Activated CD4-positive, alpha-beta T cell treated with anti-CD3 and anti-CD28 coated beads for 36 hours (primary cell): ENCODE measurements around the gene USHBP1. TPM values are rescaled to one million over a fixed set of nuclear protein-coding genes. Genes with fewer than 3 reads are reported as not detected.

Source experiments
- ATAC-seq: fragments of 200-7000 bp; cut with Tn5 transposase; one replicate; pipeline ENCODE4 v1.10.0; 2021; ENCODE audit warnings: mild to moderate bottlenecking, moderate library complexity
- CTCF ChIA-PET: fragments of 350-600 bp; sonication (Branson Sonifier 250); formaldehyde crosslinking; loops from one replicate; lab custom pipeline; 2021; ENCODE audit warnings: antibody characterized with exemption; lab: Charles Lee
- POLR2A ChIA-PET: fragments of 350-600 bp; sonication (Branson Sonifier 250); formaldehyde crosslinking; loops from one replicate; lab custom pipeline; 2021; ENCODE audit warnings: antibody characterized with exemption, inconsistent platforms; lab: Charles Lee
- DNase-seq: peaks from one replicate; pipeline ENCODE4 v3.0.0-alpha.2; 2020
- H3K27ac Mint-ChIP-seq: one replicate; pipeline ENCODE4 v1.8.0; 2021; ENCODE audit warnings: mixed read lengths
- H3K27me3 Mint-ChIP-seq: one replicate; pipeline ENCODE4 v1.8.0; 2021; ENCODE audit warnings: mixed read lengths
- H3K36me3 Mint-ChIP-seq: one replicate; pipeline ENCODE4 v1.8.0; 2021; ENCODE audit warnings: low read depth, mixed read lengths
- H3K4me1 Mint-ChIP-seq: one replicate; pipeline ENCODE4 v1.8.0; 2021; ENCODE audit warnings: mixed read lengths
- H3K4me3 Mint-ChIP-seq: one replicate; pipeline ENCODE4 v1.8.0; 2021; ENCODE audit warnings: mild to moderate bottlenecking, moderate library complexity, mixed read lengths
- H3K9me3 Mint-ChIP-seq: one replicate; pipeline ENCODE4 v1.8.0; 2021; ENCODE audit warnings: low read depth, mixed read lengths
- intact Hi-C, 2 experiments: fragments of 100-400 bp; cut with DNase I in 1 of 2; cut with micrococcal nuclease in 1 of 2; formaldehyde crosslinking; loops; one replicate each; pipeline versions ENCODE4 v1.14.2 to v1.15.1; 2022 to 2024; cut with DNase I, micrococcal nuclease
- total RNA-seq, 2 experiments: library from RNA; stranded (reverse); gene quantifications; one replicate each; pipeline ENCODE4 v1.2.3, GENCODE V29; 2021

USHBP1 gene
- total RNA-seq, 2 experiments from 2014 or later = 0.11 TPM; not detected in 1

DNA sequence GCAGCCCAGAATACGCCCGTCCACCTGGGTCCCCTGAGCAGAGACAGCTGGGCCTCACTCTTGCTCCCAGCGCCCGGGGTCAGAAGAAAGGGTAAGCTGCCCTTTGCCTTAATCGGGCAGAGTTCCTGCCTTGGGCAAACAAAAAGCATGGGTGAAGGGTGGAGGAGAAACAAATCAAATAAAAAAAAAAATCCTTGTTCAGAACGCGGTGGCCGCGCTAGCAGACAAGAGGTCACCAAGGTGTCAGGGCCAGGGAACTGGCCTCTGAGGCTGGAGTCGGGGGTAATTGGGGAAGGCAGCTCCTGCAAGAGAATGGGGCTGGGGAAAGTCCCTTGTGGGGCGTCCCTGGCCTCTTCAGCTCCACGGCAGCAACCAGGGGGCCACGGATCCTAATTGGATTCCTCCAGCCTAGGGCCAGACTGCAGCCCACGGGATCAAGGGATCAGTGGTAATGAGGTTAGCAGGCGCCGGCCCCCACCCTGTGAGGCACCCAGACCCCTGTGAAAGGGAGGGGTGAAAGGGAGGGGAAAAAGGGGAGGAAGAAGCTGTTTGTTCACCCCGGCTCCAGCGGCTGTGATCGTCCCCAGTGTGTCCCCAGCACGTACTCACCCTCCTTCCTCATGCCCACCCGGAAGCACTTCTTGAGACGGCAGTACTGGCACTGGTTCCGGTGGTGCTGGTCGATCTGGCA is 24.3 kb downstream of the USHBP1 start:
- ATAC-seq = no peak
- Mint-ChIP-seq H3K36me3 (no peaks in the 10 kb centered on the region), H3K9me3 (no peaks in the 10 kb centered on the region), H3K4me1 (no peaks in the 10 kb centered on the region), H3K27me3 (no peaks in the 10 kb centered on the region), H3K27ac (no peak overlapping the region), H3K4me3 (no peak overlapping the region)
- ChIA-PET POLR2A (no interaction called here), CTCF (interaction anchor here (0.6 kb wide), 1 partner anchor 708 kb away, joined by 3 read pairs; no protein-coding TSS in a partner anchor)
- intact Hi-C loops = no loop called here
- no peak for DNase-seq

DNA sequence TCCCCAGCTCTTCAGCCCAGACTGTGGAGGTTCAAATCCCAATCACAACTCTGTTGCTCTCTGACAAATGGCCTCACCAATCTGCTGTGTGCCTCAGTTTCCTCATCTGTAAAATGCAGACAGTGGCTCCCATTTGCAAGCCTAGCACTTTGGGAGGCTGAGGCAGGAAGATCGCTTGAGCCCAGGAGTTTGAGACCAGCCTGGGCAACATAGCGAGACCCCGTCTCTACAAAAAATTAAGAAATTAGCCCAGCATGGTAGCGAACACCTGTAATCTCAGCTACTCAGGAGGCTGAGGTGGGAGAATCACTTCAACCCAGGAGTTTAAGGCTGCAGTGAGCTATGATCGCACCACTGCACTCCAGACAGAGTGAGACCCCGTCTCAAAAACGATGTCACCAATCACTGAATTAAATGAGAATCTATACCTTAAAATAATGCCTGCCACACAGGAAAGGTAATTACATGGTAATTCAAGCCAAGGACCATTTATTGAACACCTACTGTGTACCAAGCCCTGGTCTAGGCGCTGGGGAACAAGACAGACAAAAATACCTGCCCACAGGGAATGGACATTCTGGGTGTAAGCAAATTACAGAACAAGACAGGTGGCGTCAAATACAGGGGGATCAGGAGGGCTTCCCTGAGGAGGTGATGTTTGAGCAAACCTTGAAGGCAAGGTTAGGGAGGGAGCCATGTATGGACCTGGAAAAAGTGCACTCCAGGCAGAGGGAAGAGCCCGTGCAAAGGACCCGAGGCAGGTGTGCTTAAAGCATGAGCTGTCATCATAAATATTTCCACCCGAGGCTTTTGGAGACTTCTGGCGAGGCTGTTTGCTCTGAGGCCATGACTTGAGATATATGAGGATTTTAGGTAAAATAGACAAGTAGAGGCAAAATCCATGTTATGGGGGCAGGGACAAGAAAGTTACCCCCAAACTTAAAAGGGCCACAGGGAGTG is 26.5 kb downstream of the USHBP1 start:
- CTCF ChIA-PET = interaction anchor here (1.0 to 1.4 kb wide), 2 partner anchors 20 to 420 kb away, joined by 3 read pairs; no protein-coding TSS in a partner anchor
- ATAC-seq = no peak
- Mint-ChIP-seq H3K36me3 (peaks cover 5% of the 10 kb centered on the region), H3K4me3 (no peak overlapping the region), H3K4me1 (peaks cover 9% of the 10 kb centered on the region), H3K9me3 (no peaks in the 10 kb centered on the region), H3K27me3 (no peaks in the 10 kb centered on the region), H3K27ac (no peak overlapping the region)
- intact Hi-C loops = no loop called here
- no peak for DNase-seq
- POLR2A ChIA-PET = no interaction called here

DNA sequence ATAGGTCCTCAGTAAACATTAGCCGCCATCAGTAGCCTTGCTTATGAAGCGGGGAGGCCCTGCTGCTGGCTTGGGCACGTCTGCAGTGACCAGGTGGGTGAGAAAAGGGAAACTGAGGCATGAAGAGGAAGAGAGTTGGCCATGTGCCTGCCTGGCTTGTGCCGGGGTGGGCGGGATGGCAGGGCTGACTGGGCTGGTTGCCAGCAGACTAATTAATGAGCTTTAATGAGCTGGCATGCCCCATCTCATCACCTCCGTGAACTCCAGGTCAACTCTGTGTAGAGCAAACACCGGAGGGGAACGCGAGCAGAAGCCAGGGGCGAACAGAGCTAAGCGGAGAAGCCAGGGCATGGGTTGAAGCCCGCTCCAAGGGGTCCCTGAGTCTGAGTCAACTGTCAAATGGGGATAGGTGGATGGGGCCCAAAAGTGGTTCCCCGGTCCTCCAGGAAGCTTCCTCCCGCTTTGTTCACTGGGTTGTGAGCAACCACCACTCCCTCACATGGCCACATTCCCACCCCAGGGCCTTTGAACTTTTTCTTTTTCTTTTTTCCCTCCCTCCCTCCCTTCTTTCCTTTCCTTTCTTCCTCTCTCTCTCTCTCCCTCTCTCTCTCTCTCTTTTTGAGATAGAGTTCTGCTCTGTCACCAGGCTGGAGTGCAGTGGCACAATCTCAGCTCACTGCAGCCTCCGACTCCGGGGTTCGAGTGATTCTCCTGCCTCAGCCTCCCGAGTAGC is 27.6 kb downstream of the USHBP1 start:
- Mint-ChIP-seq H3K4me3 (no peak overlapping the region), H3K9me3 (no peaks in the 10 kb centered on the region), H3K36me3 (peaks cover 6% of the 10 kb centered on the region), H3K4me1 (peaks cover 9% of the 10 kb centered on the region), H3K27me3 (no peaks in the 10 kb centered on the region), H3K27ac (no peak overlapping the region)
- intact Hi-C loops = no loop called here
- POLR2A ChIA-PET = no interaction called here
- DNase-seq = no peak
- no peak for ATAC-seq
- CTCF ChIA-PET = interaction anchor here (1.0 to 1.4 kb wide), 2 partner anchors 21 to 419 kb away, joined by 3 read pairs; no protein-coding TSS in a partner anchor

DNA sequence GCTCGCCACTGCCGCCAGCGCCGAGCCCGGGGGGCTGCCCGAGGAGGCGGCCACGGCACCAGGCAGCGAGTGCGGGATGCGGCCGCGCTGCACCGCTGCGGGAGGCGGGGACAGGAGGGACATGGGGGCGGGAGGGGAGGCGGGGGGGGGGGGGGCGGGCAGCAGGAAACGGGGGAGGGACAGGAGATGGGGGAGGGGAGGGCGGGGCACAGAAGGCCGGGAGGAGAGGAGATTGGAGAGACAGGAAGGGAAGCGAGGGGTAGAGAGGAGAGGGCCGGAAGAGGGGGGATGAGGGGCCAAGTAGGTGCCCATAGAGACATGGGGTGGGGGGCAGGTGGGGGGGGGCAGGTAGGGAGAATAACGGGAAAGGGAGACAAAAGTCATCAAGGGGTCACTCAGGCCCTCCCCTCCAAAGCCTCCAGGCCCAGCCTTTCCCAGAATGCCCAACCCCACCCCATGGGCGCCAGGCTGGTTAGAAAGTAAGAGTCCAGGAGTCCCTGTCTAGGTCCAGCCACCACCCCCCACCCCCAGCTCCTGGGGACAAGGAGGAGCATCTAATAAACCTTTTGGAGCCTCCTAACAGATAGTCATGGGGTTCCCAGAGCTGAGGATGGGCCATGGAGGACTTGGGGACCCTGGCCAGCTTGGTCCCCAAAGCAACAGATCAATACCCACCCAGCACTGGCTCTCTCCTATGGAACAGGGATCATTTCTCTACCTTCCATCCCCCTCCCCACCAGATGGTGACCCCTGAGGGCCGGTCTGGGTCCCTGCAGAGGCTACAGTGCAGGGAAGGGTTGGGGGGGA is 28.4 kb downstream of the USHBP1 start:
- Mint-ChIP-seq H3K4me1 (peaks cover 9% of the 10 kb centered on the region), H3K4me3 (peak overlapping the region; percentile 79), H3K27ac (no peak overlapping the region), H3K36me3 (peaks cover 6% of the 10 kb centered on the region), H3K9me3 (no peaks in the 10 kb centered on the region), H3K27me3 (no peaks in the 10 kb centered on the region)
- ChIA-PET POLR2A (interaction anchor here (0.6 to 1.1 kb wide), 5 partner anchors 9 to 26 kb away, joined by 3 read pairs; partner anchors contain the start of genes OCEL1 and USE1), CTCF (interaction anchor here (0.6 to 2.1 kb wide), 10 partner anchors 13 to 32 kb away, joined by 3 to 11 read pairs (median 3); partner anchors contain the start of genes BABAM1, USE1 and USHBP1)
- DNase-seq (peak; percentile 56), ATAC-seq (peak; percentile 21)
- intact Hi-C loops = loop anchor here (1.0 to 2.0 kb wide), 7 partner anchors 10 to 339 kb away; partner anchors contain the start of genes OCEL1 (in 2 of the 2), BABAM1 (in 1 of the 2), HAUS8 (in 1 of the 2) and MYO9B (in 1 of the 2)

DNA sequence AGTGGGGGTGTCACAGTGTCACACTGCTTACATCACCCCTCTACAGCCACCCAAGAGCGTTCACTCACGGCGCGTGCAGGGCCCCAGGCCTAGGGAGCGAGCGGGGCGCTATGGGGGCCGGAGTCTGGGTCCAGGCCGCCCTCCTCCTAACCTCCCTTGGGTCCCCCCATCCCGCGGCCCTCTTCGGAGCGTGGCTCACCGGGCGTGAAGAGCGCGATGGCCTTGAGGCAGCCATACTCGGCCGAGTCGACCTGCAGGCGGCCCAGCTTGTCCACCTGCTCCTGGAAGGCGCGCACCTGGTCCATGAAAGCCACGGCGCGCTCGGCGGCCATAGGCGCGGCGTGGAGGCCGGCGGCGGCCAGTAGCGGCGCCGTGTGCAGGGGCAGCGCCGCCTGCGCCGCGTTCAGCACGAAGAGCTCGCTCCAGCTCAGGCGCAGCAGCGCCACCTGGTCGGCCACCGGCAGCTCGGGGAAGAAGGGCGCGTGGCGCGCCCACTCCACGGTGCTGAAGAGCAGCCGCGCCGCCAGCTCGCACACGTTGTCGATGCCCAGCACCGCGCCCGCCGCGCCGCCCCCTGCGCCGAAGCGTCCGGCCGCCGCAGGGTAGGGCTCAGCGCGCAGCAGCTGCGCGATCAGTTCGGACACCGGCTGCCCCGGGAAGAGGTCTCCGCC is 29.1 kb downstream of the USHBP1 start:
- POLR2A ChIA-PET = interaction anchor here (0.5 to 1.1 kb wide), 7 partner anchors 8 to 184 kb away, joined by 3 to 5 read pairs (median 3); partner anchors contain the start of genes MVB12A, OCEL1 and USE1
- CTCF ChIA-PET = interaction anchor here (0.6 to 2.1 kb wide), 10 partner anchors 14 to 33 kb away, joined by 3 to 11 read pairs (median 3); partner anchors contain the start of genes BABAM1, USE1 and USHBP1
- no peaks in the 10 kb centered on the region for H3K9me3 Mint-ChIP-seq
- ATAC-seq = peak; percentile 85
- peak overlapping the region; percentile 79 for H3K4me3 Mint-ChIP-seq
- H3K27ac Mint-ChIP-seq = peak overlapping the region; percentile 65
- no peaks in the 10 kb centered on the region for H3K27me3 Mint-ChIP-seq
- intact Hi-C loops = loop anchor here (1.0 to 2.0 kb wide), 7 partner anchors 9 to 339 kb away; partner anchors contain the start of genes OCEL1 (in 2 of the 2), BABAM1 (in 1 of the 2), HAUS8 (in 1 of the 2) and MYO9B (in 1 of the 2)
- peaks cover 6% of the 10 kb centered on the region for H3K36me3 Mint-ChIP-seq
- peak; percentile 87 for DNase-seq
- peaks cover 9% of the 10 kb centered on the region for H3K4me1 Mint-ChIP-seq

DNA sequence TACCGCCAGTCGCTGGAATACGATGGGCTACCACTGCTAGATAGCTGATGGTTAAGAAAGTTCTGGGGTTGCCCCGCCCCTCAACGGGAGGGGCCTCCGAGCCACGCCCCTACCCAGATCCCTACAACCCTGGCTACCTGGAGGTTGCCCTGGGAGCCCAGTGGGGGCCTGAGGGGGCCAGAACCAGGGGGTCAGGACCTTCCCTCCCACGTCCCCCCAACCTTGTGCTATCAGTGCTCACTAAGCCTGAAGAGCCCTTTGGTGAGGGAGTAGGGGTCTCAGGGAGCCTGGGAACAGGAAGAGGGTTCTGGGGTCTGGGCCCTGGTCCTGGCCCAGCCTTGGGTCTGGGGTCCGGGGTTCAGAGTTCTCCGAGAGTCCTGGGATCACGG is 29.6 kb downstream of the USHBP1 start:
- peak overlapping the region; percentile 65 for H3K27ac Mint-ChIP-seq
- peaks cover 9% of the 10 kb centered on the region for H3K4me1 Mint-ChIP-seq
- ChIA-PET CTCF (interaction anchor here (0.6 to 2.1 kb wide), 8 partner anchors 14 to 231 kb away, joined by 3 to 11 read pairs (median 4); partner anchors contain the start of genes BABAM1 and USE1), POLR2A (interaction anchor here (0.5 to 0.6 kb wide), 2 partner anchors 12 to 185 kb away, joined by 3 to 5 read pairs; partner anchors contain the start of gene MVB12A)
- peak; percentile 85 for DNase-seq
- H3K9me3 Mint-ChIP-seq = no peaks in the 10 kb centered on the region
- peaks cover 6% of the 10 kb centered on the region for H3K36me3 Mint-ChIP-seq
- intact Hi-C loops = loop anchor here (1.0 to 2.0 kb wide), 7 partner anchors 9 to 338 kb away; partner anchors contain the start of genes OCEL1 (in 2 of the 2), BABAM1 (in 1 of the 2), HAUS8 (in 1 of the 2) and MYO9B (in 1 of the 2)
- no peaks in the 10 kb centered on the region for H3K27me3 Mint-ChIP-seq
- ATAC-seq = peak; percentile 84
- peak overlapping the region; percentile 79 for H3K4me3 Mint-ChIP-seq

DNA sequence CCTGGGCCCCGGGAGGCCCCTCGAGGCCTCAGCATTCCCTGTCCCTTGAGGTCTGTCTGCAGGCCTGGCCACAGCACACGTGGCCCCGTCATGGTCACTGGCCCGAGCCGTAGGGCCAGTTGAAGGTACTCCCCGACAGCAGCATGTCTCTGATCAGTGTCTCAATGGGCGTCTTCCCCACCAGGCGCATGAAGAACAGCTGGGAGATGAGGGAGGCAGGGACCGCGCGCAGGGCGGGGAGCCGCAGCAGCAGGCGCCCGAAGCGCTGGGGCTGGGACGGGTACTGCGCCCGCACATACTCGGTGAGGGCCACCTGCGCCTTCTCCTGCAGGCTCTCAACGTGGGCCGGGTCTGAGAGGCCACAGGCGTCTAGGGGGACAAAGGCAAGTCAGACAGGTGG is 32.3 kb downstream of the USHBP1 start:
- H3K9me3 Mint-ChIP-seq = no peaks in the 10 kb centered on the region
- intact Hi-C loops = no loop called here
- ATAC-seq (no peak), DNase-seq (no peak)
- H3K4me3 Mint-ChIP-seq = no peak overlapping the region
- no peak overlapping the region for H3K27ac Mint-ChIP-seq
- CTCF ChIA-PET = interaction anchor here (0.7 kb wide), 1 partner anchor 16 kb away, joined by 5 read pairs; no protein-coding TSS in a partner anchor
- H3K4me1 Mint-ChIP-seq = peaks cover 9% of the 10 kb centered on the region
- POLR2A ChIA-PET = no interaction called here
- peaks cover 9% of the 10 kb centered on the region for H3K36me3 Mint-ChIP-seq
- H3K27me3 Mint-ChIP-seq = no peaks in the 10 kb centered on the region

DNA sequence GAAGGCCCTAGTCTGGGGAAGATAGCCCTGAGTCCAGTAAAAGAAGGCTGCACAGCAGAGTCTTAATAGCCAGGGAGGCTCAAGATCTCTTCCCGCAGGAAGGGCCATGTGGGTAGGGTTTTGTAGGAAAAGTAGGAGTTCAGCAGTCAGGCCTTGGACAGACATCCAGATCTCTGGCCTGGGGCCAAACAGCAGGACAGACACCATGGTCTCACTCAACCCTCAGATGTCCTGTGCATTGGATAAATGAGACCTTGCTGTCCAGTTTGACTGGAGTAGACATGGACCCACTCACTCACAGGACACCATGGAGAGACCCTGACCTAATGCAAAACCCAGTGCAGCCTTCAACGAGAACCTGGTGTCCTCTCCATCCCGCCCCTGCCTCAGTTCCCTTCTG is 34.7 kb downstream of the USHBP1 start:
- no peak for DNase-seq
- ATAC-seq = no peak
- Mint-ChIP-seq H3K27me3 (no peaks in the 10 kb centered on the region), H3K36me3 (peaks cover 9% of the 10 kb centered on the region), H3K27ac (no peak overlapping the region), H3K4me1 (peaks cover 16% of the 10 kb centered on the region), H3K4me3 (no peak overlapping the region), H3K9me3 (no peaks in the 10 kb centered on the region)
- ChIA-PET POLR2A (no interaction called here), CTCF (no interaction called here)
- intact Hi-C loops = loop anchor here in 1 of 2 experiments (5.0 kb wide), 1 partner anchor 758 kb away; the partner anchor contains the start of gene EPS15L1

DNA sequence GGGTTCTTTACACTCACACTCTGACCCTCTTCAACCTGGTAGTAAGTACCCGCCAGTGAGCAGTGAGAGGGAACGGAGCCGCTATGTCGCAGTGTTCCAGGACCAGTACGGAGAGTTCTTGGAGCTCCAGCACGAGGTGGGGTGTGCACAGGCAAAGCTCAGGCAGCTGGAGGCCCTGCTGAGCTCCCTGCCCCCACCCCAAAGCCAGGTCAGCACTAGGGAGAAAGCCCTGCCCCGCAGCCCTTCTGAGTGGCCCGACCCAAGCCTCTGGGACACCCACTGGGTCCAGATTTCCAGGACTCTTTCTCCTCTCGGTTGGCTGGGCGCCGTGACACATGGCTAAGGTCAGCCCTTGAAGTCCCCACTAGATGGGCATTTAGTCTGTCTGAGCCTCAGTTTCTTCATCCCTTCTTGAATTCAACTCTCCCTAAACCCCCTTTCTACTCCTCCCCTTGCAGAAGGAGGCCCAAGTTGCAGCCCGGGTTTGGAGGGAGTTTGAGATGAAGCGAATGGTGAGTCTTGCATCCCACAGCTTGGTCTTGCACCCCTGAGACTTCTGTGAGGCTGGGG is 36.7 kb downstream of the USHBP1 start:
- H3K27ac Mint-ChIP-seq = no peak overlapping the region
- ChIA-PET CTCF (interaction anchor here (1.0 kb wide), 1 partner anchor 13 kb away, joined by 5 read pairs; the partner anchor contains the start of gene USE1), POLR2A (interaction anchor here (1.4 kb wide), 1 partner anchor 8 kb away, joined by 3 read pairs; no protein-coding TSS in a partner anchor)
- H3K4me3 Mint-ChIP-seq = peak overlapping the region; percentile 80
- DNase-seq (no peak), ATAC-seq (no peak)
- H3K9me3 Mint-ChIP-seq = no peaks in the 10 kb centered on the region
- H3K36me3 Mint-ChIP-seq = peaks cover 4% of the 10 kb centered on the region
- peaks cover 7% of the 10 kb centered on the region for H3K4me1 Mint-ChIP-seq
- no peaks in the 10 kb centered on the region for H3K27me3 Mint-ChIP-seq
- intact Hi-C loops = loop anchor here in 1 of 2 experiments (2.0 to 5.0 kb wide), 2 partner anchors 567 to 756 kb away; partner anchors contain the start of genes EPS15L1, SMIM7 and TMEM38A
